ENCODE measurements around the gene PHYKPL. TPM values are rescaled to one million over a fixed set of nuclear protein-coding genes. Genes with fewer than 3 reads are reported as not detected.

The PHYKPL gene
- total RNA-seq, 1 donor from 2014 or later, result 70.2 TPM

- no peak overlapping the region for H3K4me3 Mint-ChIP-seq (ENCODE audit: unreplicated experiment)
- no peak for DNase-seq (ENCODE audit: extremely low spot score, unreplicated experiment)
- H3K9me3 Mint-ChIP-seq (ENCODE audit: unreplicated experiment), result peaks cover 7% of the 10 kb centered on the region
- peaks cover 8% of the 10 kb centered on the region for H3K27me3 Mint-ChIP-seq (ENCODE audit: unreplicated experiment)
- TF ChIP-seq CTCF (IDR thresholded peaks at IDR 0.05), result no peak
- H3K36me3 Mint-ChIP-seq (ENCODE audit: unreplicated experiment), result no peaks in the 10 kb centered on the region
- H3K4me1 Mint-ChIP-seq (ENCODE audit: unreplicated experiment), result no peaks in the 10 kb centered on the region
- no peak overlapping the region for H3K27ac Mint-ChIP-seq (ENCODE audit: unreplicated experiment)
Observed at GRCh38 chr5:178273665-178274541, 41.3 kb upstream of the PHYKPL start.

GRCh38 chr5:178273041-178273440, 40.4 kb upstream of the PHYKPL start:
- H3K4me3 Mint-ChIP-seq (ENCODE audit: unreplicated experiment), result no peak overlapping the region
- no peak overlapping the region for H3K27ac Mint-ChIP-seq (ENCODE audit: unreplicated experiment)
- DNase-seq (ENCODE audit: extremely low spot score, unreplicated experiment), result no peak
- H3K9me3 Mint-ChIP-seq (ENCODE audit: unreplicated experiment), result peaks cover 7% of the 10 kb centered on the region
- peaks cover 8% of the 10 kb centered on the region for H3K27me3 Mint-ChIP-seq (ENCODE audit: unreplicated experiment)
- no peaks in the 10 kb centered on the region for H3K36me3 Mint-ChIP-seq (ENCODE audit: unreplicated experiment)
- H3K4me1 Mint-ChIP-seq (ENCODE audit: unreplicated experiment), result no peaks in the 10 kb centered on the region
- TF ChIP-seq CTCF (IDR thresholded peaks at IDR 0.05), result no peak

- Mint-ChIP-seq H3K9me3 (ENCODE audit: unreplicated experiment) (peaks cover 7% of the 10 kb centered on the region), H3K4me1 (ENCODE audit: unreplicated experiment) (no peaks in the 10 kb centered on the region), H3K27ac (ENCODE audit: unreplicated experiment) (no peak overlapping the region), H3K27me3 (ENCODE audit: unreplicated experiment) (peaks cover 5% of the 10 kb centered on the region), H3K4me3 (ENCODE audit: unreplicated experiment) (no peak overlapping the region), H3K36me3 (ENCODE audit: unreplicated experiment) (no peaks in the 10 kb centered on the region)
- no peak for DNase-seq (ENCODE audit: extremely low spot score, unreplicated experiment)
- TF ChIP-seq CTCF (IDR thresholded peaks at IDR 0.05), result no peak
Observed at GRCh38 chr5:178272591-178272990, 40.0 kb upstream of the PHYKPL start.

- no peaks in the 10 kb centered on the region for H3K36me3 Mint-ChIP-seq (ENCODE audit: unreplicated experiment)
- no peak overlapping the region for H3K27ac Mint-ChIP-seq (ENCODE audit: unreplicated experiment)
- H3K4me1 Mint-ChIP-seq (ENCODE audit: unreplicated experiment), result no peaks in the 10 kb centered on the region
- DNase-seq (ENCODE audit: extremely low spot score, unreplicated experiment), result no peak
- no peak for TF ChIP-seq CTCF (IDR thresholded peaks at IDR 0.05)
- peaks cover 7% of the 10 kb centered on the region for H3K9me3 Mint-ChIP-seq (ENCODE audit: unreplicated experiment)
- peaks cover 4% of the 10 kb centered on the region for H3K27me3 Mint-ChIP-seq (ENCODE audit: unreplicated experiment)
- no peak overlapping the region for H3K4me3 Mint-ChIP-seq (ENCODE audit: unreplicated experiment)
Observed at GRCh38 chr5:178271726-178272479, 39.3 kb upstream of the PHYKPL start.

GRCh38 chr5:178271231-178271630, 38.6 kb upstream of the PHYKPL start:
- no peaks in the 10 kb centered on the region for H3K4me1 Mint-ChIP-seq (ENCODE audit: unreplicated experiment)

More at GRCh38 chr5:178271231-178271630, 38.6 kb upstream of the PHYKPL start:
- H3K36me3 Mint-ChIP-seq (ENCODE audit: unreplicated experiment), result no peaks in the 10 kb centered on the region
- no peak overlapping the region for H3K27ac Mint-ChIP-seq (ENCODE audit: unreplicated experiment)
- peaks cover 4% of the 10 kb centered on the region for H3K27me3 Mint-ChIP-seq (ENCODE audit: unreplicated experiment)
- TF ChIP-seq CTCF (IDR thresholded peaks at IDR 0.05), result no peak
- no peak overlapping the region for H3K4me3 Mint-ChIP-seq (ENCODE audit: unreplicated experiment)
- peaks cover 7% of the 10 kb centered on the region for H3K9me3 Mint-ChIP-seq (ENCODE audit: unreplicated experiment)
- DNase-seq (ENCODE audit: extremely low spot score, unreplicated experiment), result no peak

Measured in osteocyte (in vitro differentiated cells).